GM18868 (cell line): Measurements from ENCODE around the gene INO80.
"Not testable (repeated sequence)": the region's sequence is repeated elsewhere in the genome, so short reads cannot be mapped to it uniquely, and the experiment has no call there.

ENCODE experiments used
- ATAC-seq: cut with Tn5 transposase; IDR thresholded peaks from one replicate; pipeline ENCODE4 v1.9.1; 2021; ENCODE audit warnings: mild to moderate bottlenecking, moderate library complexity; ENCODE audit not compliant: unreplicated experiment

Gene INO80

DNA sequence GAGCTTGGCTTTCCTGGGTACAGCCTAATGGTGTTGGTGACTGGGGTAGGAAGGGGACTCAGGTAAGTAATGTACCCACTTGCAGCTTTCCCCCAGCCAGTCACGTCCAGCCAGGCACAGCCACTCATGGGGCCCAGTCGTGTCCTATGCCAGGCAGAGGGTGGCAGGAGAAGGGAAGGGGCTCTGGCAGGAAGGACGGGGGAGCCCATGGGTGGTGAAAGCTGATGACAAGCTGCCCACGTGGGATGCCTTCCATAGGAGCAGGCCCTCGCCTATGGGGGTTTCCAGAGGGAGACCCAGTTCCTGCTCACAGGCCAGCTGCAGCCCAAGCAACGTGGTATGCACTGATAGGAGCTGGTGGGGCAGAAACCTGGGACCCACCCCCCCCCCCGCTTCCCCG is 152.1 kb downstream of the INO80 start:
- ATAC-seq, result no peak

- ATAC-seq, result no peak
Observed at GRCh38 chr15:40963201-40963600, 152.9 kb downstream of the INO80 start.

- ATAC-seq, result not testable (repeated sequence)
Observed at GRCh38 chr15:40962317-40962716, 153.8 kb downstream of the INO80 start.

- ATAC-seq, result not testable (repeated sequence)
Observed at GRCh38 chr15:40961740-40962139, 154.3 kb downstream of the INO80 start.

DNA sequence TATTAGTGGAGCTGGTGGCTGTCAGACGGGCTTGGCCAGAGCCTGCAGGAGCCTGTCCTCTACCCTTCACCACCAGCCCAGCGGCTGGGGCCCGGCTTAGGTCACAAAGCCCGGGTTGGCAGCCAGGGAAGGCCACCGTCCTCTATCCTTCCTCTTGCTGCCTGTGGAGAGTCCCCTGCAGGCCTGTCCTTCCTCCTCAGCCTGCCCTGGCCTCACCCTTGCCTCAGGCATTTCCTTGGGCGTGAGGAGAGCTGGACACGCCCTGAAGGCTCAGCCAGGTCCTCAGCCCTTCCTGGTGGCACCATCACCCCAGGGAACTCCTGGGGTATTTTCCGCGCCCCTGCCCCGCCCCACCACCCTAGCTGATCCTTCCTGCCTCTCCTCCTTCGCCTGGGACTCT is 155.2 kb downstream of the INO80 start:
- ATAC-seq, result no peak

- ATAC-seq, result no peak
Observed at GRCh38 chr15:40960151-40960885, 155.8 kb downstream of the INO80 start.

GRCh38 chr15:40959331-40960141 is 156.5 kb downstream of the INO80 start:
- ATAC-seq, result no peak

GRCh38 chr15:40958723-40959122 is 157.4 kb downstream of the INO80 start:
- ATAC-seq, result no peak

- no peak for ATAC-seq
Observed at GRCh38 chr15:40958146-40958545, 157.9 kb downstream of the INO80 start.

DNA sequence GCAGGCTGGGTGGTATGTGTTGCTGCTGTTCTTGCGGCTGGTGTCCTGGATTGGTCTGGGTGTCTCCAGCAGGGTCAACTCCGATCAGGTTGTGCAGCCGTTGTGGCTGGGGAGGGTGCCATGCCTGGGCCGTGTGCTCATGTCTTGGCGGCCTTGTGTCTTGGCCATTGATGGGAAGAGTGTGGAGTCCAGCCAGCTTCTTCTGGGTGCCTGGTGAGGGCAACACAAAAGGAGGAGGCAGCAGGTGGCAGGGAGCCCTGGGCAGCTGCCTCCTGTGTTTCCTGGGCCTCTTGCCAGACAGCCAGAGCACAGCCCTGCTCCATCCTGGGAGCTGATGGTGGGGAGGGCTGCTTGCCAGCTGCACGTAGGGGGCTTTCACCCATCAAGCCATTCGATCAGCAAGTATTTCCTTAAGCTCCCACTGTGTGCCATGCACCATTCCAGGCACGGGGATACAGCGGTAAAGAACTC is 158.5 kb downstream of the INO80 start:
- no peak for ATAC-seq

DNA sequence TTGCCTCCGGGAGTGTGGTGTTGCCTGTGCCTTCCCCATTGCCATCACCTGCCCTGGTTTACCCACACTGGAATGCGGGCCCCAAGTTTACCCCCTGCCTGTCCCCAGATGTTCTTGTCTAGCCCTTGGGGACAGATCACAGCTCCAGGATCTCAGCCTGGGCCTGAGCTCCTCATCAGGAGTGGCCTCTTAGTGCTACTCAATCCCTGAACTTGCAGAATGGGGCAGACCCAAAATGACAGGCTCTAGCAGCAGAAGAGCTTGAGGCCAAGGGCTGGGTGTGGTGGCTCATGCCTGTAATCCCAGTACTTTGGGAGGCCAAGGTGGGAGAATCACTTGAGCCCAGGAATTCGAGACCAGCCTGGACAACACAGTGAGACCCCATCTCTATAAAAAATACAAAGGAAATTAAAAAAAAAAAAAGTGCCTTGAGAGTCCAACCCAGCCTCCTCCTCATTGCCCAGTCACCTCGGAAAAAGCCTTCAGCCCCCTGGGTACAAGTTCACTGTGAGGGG is 159.0 kb downstream of the INO80 start:
- ATAC-seq, result no peak

DNA sequence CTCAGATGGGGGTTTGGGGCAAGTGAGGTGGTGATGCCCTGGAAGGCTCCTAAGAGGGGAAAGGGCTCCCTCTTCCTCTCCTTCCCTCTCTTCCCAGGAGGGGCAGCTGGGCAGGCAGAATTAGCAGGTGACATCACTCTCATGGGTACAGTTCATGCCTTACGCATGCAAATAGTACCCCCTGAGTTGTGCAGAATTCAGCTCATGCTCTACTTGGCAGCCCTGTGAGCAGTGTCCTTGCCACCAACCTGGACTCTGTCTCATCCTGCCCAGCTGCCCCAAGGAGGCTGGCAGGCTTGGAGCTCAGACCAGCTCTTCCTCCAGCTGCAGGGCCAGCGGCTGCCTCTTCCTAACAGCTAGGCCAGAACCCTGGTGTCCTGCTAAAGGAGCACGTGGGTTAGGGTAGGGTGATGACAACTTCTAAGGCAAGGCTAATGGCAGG is 159.5 kb downstream of the INO80 start:
- no peak for ATAC-seq

DNA sequence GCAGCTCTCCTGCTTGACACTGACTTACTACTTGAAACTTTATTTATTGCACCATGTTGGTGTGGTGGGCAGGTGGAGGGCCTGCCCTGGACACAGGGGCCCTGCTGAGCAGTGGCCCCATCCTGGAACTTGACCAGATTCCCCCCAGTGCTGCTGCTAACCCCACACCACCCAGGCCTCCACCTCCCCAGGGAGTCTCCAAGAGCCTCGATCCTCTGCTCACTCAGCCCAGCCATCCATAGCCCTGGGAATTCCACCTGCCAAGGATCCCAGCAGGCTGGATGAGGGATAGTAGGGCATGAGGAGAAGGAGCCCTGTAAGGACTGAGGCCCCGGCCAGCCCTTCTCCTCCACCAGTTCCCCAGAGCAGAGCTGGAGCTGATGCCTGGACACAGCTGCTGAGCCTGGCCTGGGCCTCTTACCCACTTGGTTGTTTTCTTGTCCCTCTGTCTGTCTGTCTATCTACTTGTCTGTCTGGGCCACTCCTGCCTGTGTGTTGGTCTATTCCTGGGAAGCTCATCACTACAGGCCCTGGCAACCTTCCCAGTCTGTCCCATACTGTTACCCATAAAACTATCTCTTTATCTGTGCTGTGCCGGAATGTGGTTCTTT is 160.0 kb downstream of the INO80 start:
- ATAC-seq, result no peak

- ATAC-seq, result no peak
Observed at GRCh38 chr15:40955141-40955903, 160.8 kb downstream of the INO80 start.

GRCh38 chr15:40954158-40954848 is 161.8 kb downstream of the INO80 start:
- not testable (repeated sequence) for ATAC-seq

- ATAC-seq, result no peak
Observed at GRCh38 chr15:40953713-40954074, 162.4 kb downstream of the INO80 start.

GRCh38 chr15:40952901-40953712 is 163.0 kb downstream of the INO80 start, which contains the start of gene CHAC1:
Gene CHAC1, plus strand, starts transcription at chr15:40953471. Its CDS starts 113 bp downstream, at chr15:40953584.
- ATAC-seq, result peak; percentile 92

GRCh38 chr15:40952301-40952900 is 163.7 kb downstream of the INO80 start:
- no peak for ATAC-seq

GRCh38 chr15:40951764-40952163 is 164.3 kb downstream of the INO80 start:
- ATAC-seq, result no peak
